Measurements from ENCODE around the gene EEIG2.
A peak's percentile ranks its signal among the peaks of the same experiment; 100 is the strongest.

Gene EEIG2

GRCh38 chr1:108585313-108585712, 25.4 kb downstream of the EEIG2 start:
- no peak for TF ChIP-seq CTCF (IDR thresholded peaks at IDR 0.05; ENCODE audit: insufficient read depth, low read length, missing control alignments)
- H3K4me3 ChIP-seq (ENCODE audit: low read depth, low read length), result no peak overlapping the region
- POLR2A ChIA-PET, result no interaction called here
- DNase-seq (ENCODE audit: low read depth, low spot score), result no peak
- CTCF ChIA-PET, result interaction anchor here (0.7 to 3.7 kb wide), 3 partner anchors 10 to 25 kb away, joined by 3 to 26 read pairs (median 3); partner anchors contain the start of gene EEIG2

GRCh38 chr1:108590441-108590840, 30.5 kb downstream of the EEIG2 start:
- TF ChIP-seq CTCF (IDR thresholded peaks at IDR 0.05; ENCODE audit: insufficient read depth, low read length, missing control alignments), result no peak
- DNase-seq (ENCODE audit: low read depth, low spot score), result no peak
- H3K4me3 ChIP-seq (ENCODE audit: low read depth, low read length), result no peak overlapping the region
- ChIA-PET CTCF (interaction anchor here (0.9 to 1.2 kb wide), 2 partner anchors 20 to 30 kb away, joined by 3 read pairs; partner anchors contain the start of gene EEIG2), POLR2A (no interaction called here)

GRCh38 chr1:108590957-108591356, 31.1 kb downstream of the EEIG2 start:
- TF ChIP-seq CTCF (IDR thresholded peaks at IDR 0.05; ENCODE audit: insufficient read depth, low read length, missing control alignments), result no peak
- no peak overlapping the region for H3K4me3 ChIP-seq (ENCODE audit: low read depth, low read length)
- ChIA-PET CTCF (interaction anchor here (0.9 to 1.2 kb wide), 2 partner anchors 21 to 31 kb away, joined by 3 read pairs; partner anchors contain the start of gene EEIG2), POLR2A (no interaction called here)
- DNase-seq (ENCODE audit: low read depth, low spot score), result peak; percentile 72

- no peak for DNase-seq (ENCODE audit: low read depth, low spot score)
- CTCF ChIA-PET, result interaction anchor here (1.2 kb wide), 1 partner anchor 21 kb away, joined by 3 read pairs; no protein-coding TSS in a partner anchor
- no peak for TF ChIP-seq CTCF (IDR thresholded peaks at IDR 0.05; ENCODE audit: insufficient read depth, low read length, missing control alignments)
- no peak overlapping the region for H3K4me3 ChIP-seq (ENCODE audit: low read depth, low read length)
- POLR2A ChIA-PET, result no interaction called here
Observed at GRCh38 chr1:108591466-108591865, 31.6 kb downstream of the EEIG2 start.

- POLR2A ChIA-PET, result no interaction called here
- H3K4me3 ChIP-seq (ENCODE audit: low read depth, low read length), result no peak overlapping the region
- TF ChIP-seq CTCF (IDR thresholded peaks at IDR 0.05; ENCODE audit: insufficient read depth, low read length, missing control alignments), result no peak
- DNase-seq (ENCODE audit: low read depth, low spot score), result no peak
- CTCF ChIA-PET, result interaction anchor here (1.2 to 2.2 kb wide), 2 partner anchors 32 to 51 kb away, joined by 3 to 7 read pairs; partner anchors contain the start of gene EEIG2
Observed at GRCh38 chr1:108592030-108592759, 32.3 kb downstream of the EEIG2 start.

GRCh38 chr1:108593448-108593847, 33.5 kb downstream of the EEIG2 start:
- DNase-seq (ENCODE audit: low read depth, low spot score), result no peak
- POLR2A ChIA-PET, result no interaction called here
- no peak for TF ChIP-seq CTCF (IDR thresholded peaks at IDR 0.05; ENCODE audit: insufficient read depth, low read length, missing control alignments)
- CTCF ChIA-PET, result interaction anchor here (1.2 to 2.2 kb wide), 2 partner anchors 33 to 50 kb away, joined by 3 to 7 read pairs; partner anchors contain the start of gene EEIG2
- H3K4me3 ChIP-seq (ENCODE audit: low read depth, low read length), result no peak overlapping the region
